Hematopoietic multipotent progenitor cell treated with erythropoietin and hydrocortisone succinate and interleukin-3 and kit ligand, for 15 days (in vitro differentiated cells): Measurements from ENCODE around the gene RAB22A.
"Not testable (repeated sequence)": the region's sequence is repeated elsewhere in the genome, so short reads cannot be mapped to it uniquely, and the experiment has no call there.

Experiments
- DNase-seq: peaks from one replicate; pipeline ENCODE4 v3.0.0-alpha.2; 2015; ENCODE audit warnings: low spot score

Gene RAB22A

GRCh38 chr20:58344741-58345140 lies 35.2 kb downstream of the RAB22A start:
- DNase-seq: no peak

GRCh38 chr20:58349570-58349969 lies 40.1 kb downstream of the RAB22A start:
- no peak for DNase-seq

- DNase-seq: no peak
These were observed 43.0 kb downstream of the RAB22A start for GRCh38 chr20:58352468-58352867.

GRCh38 chr20:58359441-58359840 lies 49.9 kb downstream of the RAB22A start:
- DNase-seq: no peak

- no peak for DNase-seq
These were observed 51.4 kb downstream of the RAB22A start for GRCh38 chr20:58360936-58361335.

- no peak for DNase-seq
These were observed 52.1 kb downstream of the RAB22A start for GRCh38 chr20:58361481-58362205.

- no peak for DNase-seq
These were observed 52.6 kb downstream of the RAB22A start for GRCh38 chr20:58362206-58362516.

- no peak for DNase-seq
These were observed 53.5 kb downstream of the RAB22A start for GRCh38 chr20:58362970-58363369.

- DNase-seq: no peak
These were observed 57.4 kb downstream of the RAB22A start for GRCh38 chr20:58366866-58367265.

- no peak for DNase-seq
These were observed 63.3 kb downstream of the RAB22A start for GRCh38 chr20:58372806-58373205.

- not testable (repeated sequence) for DNase-seq
These were observed 63.8 kb downstream of the RAB22A start for GRCh38 chr20:58373296-58373695.

GRCh38 chr20:58374027-58374850 lies 64.7 kb downstream of the RAB22A start:
- DNase-seq: no peak

GRCh38 chr20:58374906-58375758 lies 65.6 kb downstream of the RAB22A start:
- DNase-seq: no peak

GRCh38 chr20:58375759-58376352 lies 66.3 kb downstream of the RAB22A start:
- no peak for DNase-seq

- no peak for DNase-seq
These were observed 67.5 kb downstream of the RAB22A start for GRCh38 chr20:58377017-58377416.

GRCh38 chr20:58377766-58378401 lies 68.4 kb downstream of the RAB22A start:
- no peak for DNase-seq

- DNase-seq: no peak
These were observed 69.2 kb downstream of the RAB22A start for GRCh38 chr20:58378704-58379103.

GRCh38 chr20:58381627-58382026 lies 72.1 kb downstream of the RAB22A start:
- no peak for DNase-seq

- no peak for DNase-seq
These were observed 72.6 kb downstream of the RAB22A start for GRCh38 chr20:58382096-58382495.

GRCh38 chr20:58384821-58385220 lies 75.3 kb downstream of the RAB22A start:
- DNase-seq: no peak

- no peak for DNase-seq
These were observed 78.6 kb downstream of the RAB22A start for GRCh38 chr20:58388028-58388601.
